HepG2 (cell line): Measurements from ENCODE around the gene MAP3K3. TPM values are rescaled to one million over a fixed set of nuclear protein-coding genes. Genes with fewer than 3 reads are reported as not detected.

Source experiments
- ATAC-seq: fragments of 200-7000 bp; cut with Tn5 transposase; 3 replicates; pipeline ENCODE4 v1.9.1; 2020; ENCODE audit warnings: mild to moderate bottlenecking, moderate library complexity
- BruUV-seq: library from RNA; stranded (reverse); fragments of 400-500 nt; replicated peaks from 2 replicates; lab custom pipeline; 2021; lab: Mats Ljungman, UMichigan
- CTCF ChIA-PET: fragments of 300-600 bp; formaldehyde crosslinking; extraction: SDS; loops from one replicate; lab custom pipeline; 2021; ENCODE audit warnings: low total read pairs, inconsistent platforms, low intra/inter-chr PET ratio; lab: Yijun Ruan, JAX
- POLR2A ChIA-PET: fragments of 350-600 bp; sonication (Branson Sonifier 250); formaldehyde crosslinking; loops from one replicate; lab custom pipeline; 2020; ENCODE audit warnings: antibody characterized with exemption, inconsistent platforms; lab: Yijun Ruan, JAX
- DNase-seq: peaks from one replicate; pipeline ENCODE4 v3.0.0-alpha.2; 2015; ENCODE audit warnings: low spot score
- FAIRE-seq: peaks from 3 replicates; lab custom pipeline; 2011; peaks lifted over from hg19 to GRCh38; lab: Jason Lieb, UNC
- H2AFZ ChIP-seq: one replicate; pipeline ENCODE4 v1.6.1; 2011; ENCODE audit warnings: low read length, inconsistent platforms
- H3K27ac ChIP-seq: fragments of 300-600 bp; 3 replicates; pipeline ENCODE4 v1.8.0; 2011; ENCODE audit warnings: mixed run types, mild to moderate bottlenecking, mixed read lengths, low read length, inconsistent platforms; ENCODE audit not compliant: insufficient read depth; ENCODE audit errors: extremely low read length
- H3K27me3 ChIP-seq, 2 experiments: fragments of 200-600 bp in 1 of 2; 2 replicates in 1 of 2; 3 replicates in 1 of 2; pipeline versions ENCODE4 v1.6.0 to v1.8.0; 2011; ENCODE audit warnings: low read length in 2 of 2, mild to moderate bottlenecking in 2 of 2, moderate library complexity in 2 of 2, inconsistent platforms in 1 of 2; ENCODE audit not compliant: insufficient read depth in 2 of 2, control insufficient read depth in 1 of 2
- H3K36me3 ChIP-seq, 2 experiments: fragments of 200-600 bp in 1 of 2; replicated peaks in 1 of 2; 2 replicates in 1 of 2; 3 replicates in 1 of 2; pipeline versions ENCODE4 v1.5.1 to v1.8.0; 2011; ENCODE audit warnings: low read length in 2 of 2, inconsistent platforms in 1 of 2; ENCODE audit not compliant: insufficient read depth in 2 of 2, control insufficient read depth in 1 of 2
- H3K4me1 ChIP-seq: 2 replicates; pipeline ENCODE4 v1.5.1; 2012; ENCODE audit warnings: low read length, inconsistent platforms; ENCODE audit not compliant: insufficient read depth
- H3K4me2 ChIP-seq: 2 replicates; pipeline ENCODE4 v1.6.0; 2011; ENCODE audit warnings: low read depth, low read length, inconsistent platforms
- H3K4me3 ChIP-seq, 3 experiments: fragments of 200-600 bp in 1 of 3; sonication (generic), shearing (Covaris generic) in 1 of 3; replicated peaks in 1 of 3; 2 replicates each; pipeline ENCODE4 v1.5.1; 2011 to 2016; ENCODE audit warnings: low read length in 3 of 3, inconsistent platforms in 2 of 3, low read depth in 2 of 3, mild to moderate bottlenecking in 2 of 3, control low read depth in 1 of 3, mixed read lengths in 1 of 3; ENCODE audit not compliant: insufficient read depth in 1 of 3
- H3K79me2 ChIP-seq: one replicate; pipeline ENCODE4 v1.6.1; 2011; ENCODE audit warnings: low read length, inconsistent platforms; ENCODE audit not compliant: insufficient read depth
- H3K9ac ChIP-seq: 2 replicates; pipeline ENCODE4 v1.6.0; 2011; ENCODE audit warnings: mild to moderate bottlenecking, low read depth, low read length, inconsistent platforms; ENCODE audit not compliant: insufficient read depth
- H3K9me3 ChIP-seq: 2 replicates; pipeline ENCODE4 v1.5.1; 2012; ENCODE audit warnings: mild to moderate bottlenecking, low read length
- H4K20me1 ChIP-seq: 2 replicates; pipeline ENCODE4 v1.6.0; 2011; ENCODE audit warnings: inconsistent platforms, mild to moderate bottlenecking, low read length, moderate library complexity; ENCODE audit not compliant: insufficient read depth
- ARNT2 ChIP-seq: sonication (generic); formaldehyde crosslinking; IDR thresholded peaks from 2 replicates; pipeline ENCODE4 v1.8.0; 2022; ENCODE audit warnings: mild to moderate bottlenecking, low read depth, missing genetic modification reagents, moderate library complexity
- KLF6 ChIP-seq: IDR thresholded peaks from 2 replicates; pipeline ENCODE4 v1.8.0; 2016; ENCODE audit warnings: missing biosample characterization, missing genetic modification reagents
- MED8 ChIP-seq: sonication (generic); formaldehyde crosslinking; IDR thresholded peaks from 2 replicates; pipeline ENCODE4 v1.8.1; 2023; ENCODE audit warnings: mild to moderate bottlenecking, missing genetic modification reagents; ENCODE audit not compliant: insufficient replicate concordance
- MTF2 ChIP-seq: sonication (generic); formaldehyde crosslinking; IDR thresholded peaks from 2 replicates; pipeline ENCODE4 v1.5.0; 2020; ENCODE audit warnings: missing genetic modification reagents, borderline replicate concordance
- MYC ChIP-seq: sonication (generic); formaldehyde crosslinking; IDR thresholded peaks from 2 replicates; pipeline ENCODE4 v1.9.0; 2021; ENCODE audit warnings: missing genetic modification reagents, borderline replicate concordance
- PLRG1 ChIP-seq: fragments of 450-650 bp; conservative IDR thresholded peaks from 2 replicates; pipeline ENCODE4 v1.6.1; 2016
- REPIN1 ChIP-seq: sonication (generic); formaldehyde crosslinking; IDR thresholded peaks from 2 replicates; pipeline ENCODE4 v1.8.0; 2022; ENCODE audit warnings: missing genetic modification reagents, low read depth, mild to moderate bottlenecking, borderline replicate concordance
- RORA ChIP-seq: sonication (generic); formaldehyde crosslinking; IDR thresholded peaks from 2 replicates; pipeline ENCODE4 v1.5.0; 2020; ENCODE audit warnings: mild to moderate bottlenecking, missing genetic modification reagents, moderate library complexity
- SOX13 ChIP-seq, 3 experiments: fragments of 450-650 bp in 1 of 3; sonication (generic) in 1 of 3; formaldehyde crosslinking in 1 of 3; IDR thresholded peaks in 2 of 3; conservative IDR thresholded peaks in 1 of 3; 2 replicates each; pipeline versions ENCODE4 v1.5.0 to v1.6.1; 2016 to 2020; ENCODE audit warnings: antibody characterized with exemption in 1 of 3, mild to moderate bottlenecking in 1 of 3, missing compliant biosample characterization in 1 of 3, missing genetic modification reagents in 1 of 3, moderate library complexity in 1 of 3
- TGIF2 ChIP-seq: IDR thresholded peaks from 2 replicates; pipeline ENCODE4 v1.6.1; 2016; ENCODE audit warnings: control low read depth, missing compliant biosample characterization
- YEATS2 ChIP-seq: sonication (generic); formaldehyde crosslinking; IDR thresholded peaks from 2 replicates; pipeline ENCODE4 v1.4.0; 2020; ENCODE audit warnings: missing genetic modification reagents, borderline replicate concordance
- ZBTB21 ChIP-seq: sonication (generic); formaldehyde crosslinking; IDR thresholded peaks from 2 replicates; pipeline ENCODE4 v1.4.0; 2020; ENCODE audit warnings: missing genetic modification reagents
- ZFP37 ChIP-seq: sonication (generic); formaldehyde crosslinking; IDR thresholded peaks from 2 replicates; pipeline ENCODE4 v1.4.0; 2020; ENCODE audit warnings: missing genetic modification reagents, borderline replicate concordance
- ZNF557 ChIP-seq: sonication (generic); formaldehyde crosslinking; IDR thresholded peaks from 2 replicates; pipeline ENCODE4 v1.4.0; 2020; ENCODE audit warnings: missing genetic modification reagents
- ZNF564 ChIP-seq: sonication (generic); formaldehyde crosslinking; IDR thresholded peaks from 2 replicates; pipeline ENCODE4 v1.8.1; 2023; ENCODE audit warnings: mild to moderate bottlenecking, missing genetic modification reagents
- ZNF891 ChIP-seq: sonication (generic); formaldehyde crosslinking; IDR thresholded peaks from 2 replicates; pipeline ENCODE4 v1.5.0; 2020; ENCODE audit warnings: mild to moderate bottlenecking, missing genetic modification reagents
- ZSCAN29 ChIP-seq: sonication (generic); formaldehyde crosslinking; conservative IDR thresholded peaks from 2 replicates; pipeline ENCODE4 v1.4.0; 2020; ENCODE audit warnings: mild to moderate bottlenecking, missing genetic modification reagents
- WGBS: methylation state at CpG from one replicate; pipeline ENCODE4 v1.1.6; 2017; ENCODE audit warnings: low lambda C conversion rate; 5-methylcytosine and 5-hydroxymethylcytosine counted together
- in situ Hi-C: cut with HindIII; loops from 2 replicates; pipeline ENCODE4 v1.10.0; 2017; ENCODE audit warnings: low pct_unique_long_range_greater_than_20kb; ENCODE audit not compliant: extremely low pct_ligation_motif_present
- intact Hi-C: fragments of 100-400 bp; cut with micrococcal nuclease; formaldehyde crosslinking; loops from one replicate; pipeline ENCODE4 v1.10.0; 2022; ENCODE audit not compliant: unreplicated experiment
- polyA plus RNA-seq, 8 experiments: library from polyadenylated mRNA; depleted of rRNA in 3 of 8; stranded (reverse) in 7 of 8; unstranded in 1 of 8; fragments of >200 nt; fragmentation: Illumina TruSeq in 4 of 8; extraction: Trizol in 4 of 8; gene quantifications; 2 replicates each; pipeline versions ENCODE4 v1.2.1 to v1.2.3, GENCODE V29; 2011 to 2016; ENCODE audit warnings: low read depth in 4 of 8, missing spikeins in 1 of 8, mixed read lengths in 1 of 8; ENCODE audit not compliant: insufficient read depth in 1 of 8
- total RNA-seq, 5 experiments: library from RNA; depleted of rRNA; stranded (reverse); fragments of >200 nt; fragmentation: Illumina TruSeq; extraction: Trizol; gene quantifications; 2 replicates each; pipeline ENCODE4 v1.2.3, GENCODE V29; 2016; ENCODE audit warnings: low read depth in 1 of 5
- TF ChIP-seq, protein P1 (sequence below): sonication (generic); formaldehyde crosslinking; IDR thresholded peaks from 2 replicates; pipeline ENCODE4 v1.5.1; 2020; ENCODE audit warnings: missing genetic modification reagents, mild to moderate bottlenecking, borderline replicate concordance
- TF ChIP-seq, protein P2 (sequence below): sonication (generic); formaldehyde crosslinking; IDR thresholded peaks from 2 replicates; pipeline ENCODE4 v1.4.0; 2020; ENCODE audit warnings: missing genetic modification reagents, mild to moderate bottlenecking, borderline replicate concordance

The MAP3K3 gene
- total and polyA plus RNA-seq, 2 of the 13 experiments (the other 11 are each of a cell fraction or from before 2014, with no cell fraction given): 17.7 to 21.8 TPM

DNA sequence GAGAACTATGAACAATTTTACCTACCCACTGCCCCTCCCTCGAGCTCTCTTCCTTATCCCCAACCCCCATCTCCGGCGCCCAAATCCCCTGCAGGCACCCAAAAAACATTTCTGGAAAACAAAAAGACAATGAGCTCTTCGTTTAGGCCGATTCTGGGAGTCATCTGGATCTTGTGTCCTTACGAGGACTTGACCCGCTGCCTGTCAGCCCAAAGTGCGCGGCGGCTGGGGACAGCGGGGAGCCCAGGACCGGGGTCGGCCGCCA, 118.9 kb downstream of the MAP3K3 start (continued):
- peak; percentile 37 for TF ChIP-seq MED8 (CRISPR knock-in tag)
- TF ChIP-seq ZBTB21 (CRISPR knock-in tag): peak; percentile 9; the same call in 1 of the 2 replicates

DNA sequence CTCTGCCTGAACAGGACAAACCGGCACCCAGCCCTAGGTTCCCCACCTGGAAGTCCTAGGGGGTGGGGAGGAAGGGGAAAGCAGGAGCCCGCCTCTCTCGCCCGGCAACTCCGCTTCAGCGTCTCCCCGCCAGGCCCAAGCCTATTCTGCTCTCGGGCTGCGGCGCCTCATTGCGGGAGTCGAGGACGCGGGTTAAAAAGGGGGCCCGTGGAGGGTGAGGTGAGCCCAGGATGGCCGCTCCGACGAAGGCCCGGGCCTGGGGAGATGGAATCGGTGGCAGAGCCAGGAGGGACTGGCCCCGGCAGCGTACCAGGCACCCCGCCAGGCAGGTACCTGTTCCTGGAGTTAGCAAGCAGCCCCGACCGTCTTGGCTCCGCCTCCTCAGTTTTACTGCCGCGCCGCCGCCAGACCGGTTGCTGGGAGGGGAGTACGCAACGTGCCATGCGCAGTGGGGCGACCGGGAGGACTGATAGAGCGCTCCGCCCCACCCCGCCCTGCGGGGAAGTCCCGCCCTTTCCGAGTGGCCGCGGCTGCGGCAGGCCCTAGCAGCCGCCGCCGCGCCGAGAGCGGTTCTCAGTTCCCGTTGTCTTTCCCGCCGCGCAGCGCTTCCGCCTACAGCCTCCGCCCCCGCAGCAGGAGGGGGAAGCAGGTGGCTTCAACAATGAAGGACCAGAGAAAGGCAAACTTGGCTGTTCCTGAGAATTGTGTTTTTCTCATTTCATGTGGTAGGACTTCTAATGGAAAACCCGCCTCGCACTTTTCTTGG, 119.4 kb downstream of the MAP3K3 start, which contains the start of gene STRADA:
TSS of gene STRADA (minus strand) at position 392 of the 766 bp plus-strand sequence. CDS start 13,430 bp downstream, outside the sequence.
- Histone ChIP-seq H3K9ac (peak within 1 kb of the TSS; percentile 93), H3K4me3 (peak within 1 kb of the TSS; percentile 75 to 99 (median 92)), H2AFZ (peak within 1 kb of the TSS; percentile 73), H3K9me3 (no peaks in the 10 kb centered on the region), H3K79me2 (peaks cover 12% of the 10 kb centered on the region), H4K20me1 (no peaks in the 10 kb centered on the region), H3K36me3 (peaks cover 1 to 10% of the 10 kb centered on the region in 2 experiments; a peak in 3 of 5 replicates), H3K27ac (peak within 1 kb of the TSS; percentile 84), H3K4me1 (peaks cover 14% of the 10 kb centered on the region), H3K4me2 (peak within 1 kb of the TSS; percentile 97), H3K27me3 (no peaks in the 10 kb centered on the region; a peak in 1 of 5 replicates)
- ChIA-PET POLR2A (interaction anchor here (0.7 to 4.8 kb wide), 8 partner anchors 9 to 120 kb away, joined by 3 to 77 read pairs (median 5); partner anchors contain the start of genes CCDC47, DDX42 and MAP3K3), CTCF (no interaction called here)
- ATAC-seq (peak; percentile 96), DNase-seq (peak; percentile 96), FAIRE-seq (peak; percentile 64)
- 0% methylated on average over 22 of the region's 61 CpGs for WGBS
- in situ Hi-C loops (no loop called here), intact Hi-C loops (loop anchor here (1.0 to 2.0 kb wide), 3 partner anchors 32 to 191 kb away; partner anchors contain the start of genes CCDC47, DCAF7, FTSJ3 and PSMC5)
- no TSS peak for BruUV-seq
- TF ChIP-seq KLF6 (CRISPR knock-in tag): no peak
- 0 out of 2 replicates have a peak, but pooled peaks have one; percentile 31 for TF ChIP-seq MTF2 (CRISPR knock-in tag)
- TF ChIP-seq, protein P1, sequence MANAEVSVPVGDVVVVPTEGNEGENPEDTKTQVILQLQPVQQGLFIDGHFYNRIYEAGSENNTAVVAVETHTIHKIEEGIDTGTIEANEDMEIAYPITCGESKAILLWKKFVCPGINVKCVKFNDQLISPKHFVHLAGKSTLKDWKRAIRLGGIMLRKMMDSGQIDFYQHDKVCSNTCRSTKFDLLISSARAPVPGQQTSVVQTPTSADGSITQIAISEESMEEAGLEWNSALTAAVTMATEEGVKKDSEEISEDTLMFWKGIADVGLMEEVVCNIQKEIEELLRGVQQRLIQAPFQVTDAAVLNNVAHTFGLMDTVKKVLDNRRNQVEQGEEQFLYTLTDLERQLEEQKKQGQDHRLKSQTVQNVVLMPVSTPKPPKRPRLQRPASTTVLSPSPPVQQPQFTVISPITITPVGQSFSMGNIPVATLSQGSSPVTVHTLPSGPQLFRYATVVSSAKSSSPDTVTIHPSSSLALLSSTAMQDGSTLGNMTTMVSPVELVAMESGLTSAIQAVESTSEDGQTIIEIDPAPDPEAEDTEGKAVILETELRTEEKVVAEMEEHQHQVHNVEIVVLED (CRISPR knock-in tag): peak; percentile 95
- TF ChIP-seq SOX13 (IDR thresholded peaks at IDR 0.05): no peak
- TF ChIP-seq SOX13 (CRISPR knock-in tag; conservative IDR thresholded peaks at IDR 0.05 in 1 of 2, IDR thresholded peaks at IDR 0.05 in 1 of 2): no peak
- peak; percentile 82 for TF ChIP-seq REPIN1 (CRISPR knock-in tag)
- no peak for TF ChIP-seq ZNF564 (CRISPR knock-in tag)
- TF ChIP-seq ARNT2 (CRISPR knock-in tag): peak; percentile 87; the same call in 1 of the 2 replicates
- TF ChIP-seq TGIF2 (CRISPR knock-in tag): no peak; the same call in 1 of the 2 replicates
- peak; percentile 88 for TF ChIP-seq MYC (CRISPR knock-in tag)
- TF ChIP-seq YEATS2: peak; percentile 83
- no peak for TF ChIP-seq ZNF557 (CRISPR knock-in tag)
- TF ChIP-seq PLRG1: no peak
- peak; percentile 98 for TF ChIP-seq ZNF891
- 0 out of 2 replicates have a peak, but pooled peaks have one; percentile 11 for TF ChIP-seq ZSCAN29 (CRISPR knock-in tag)
- TF ChIP-seq ZFP37: no peak
- TF ChIP-seq, protein P2, sequence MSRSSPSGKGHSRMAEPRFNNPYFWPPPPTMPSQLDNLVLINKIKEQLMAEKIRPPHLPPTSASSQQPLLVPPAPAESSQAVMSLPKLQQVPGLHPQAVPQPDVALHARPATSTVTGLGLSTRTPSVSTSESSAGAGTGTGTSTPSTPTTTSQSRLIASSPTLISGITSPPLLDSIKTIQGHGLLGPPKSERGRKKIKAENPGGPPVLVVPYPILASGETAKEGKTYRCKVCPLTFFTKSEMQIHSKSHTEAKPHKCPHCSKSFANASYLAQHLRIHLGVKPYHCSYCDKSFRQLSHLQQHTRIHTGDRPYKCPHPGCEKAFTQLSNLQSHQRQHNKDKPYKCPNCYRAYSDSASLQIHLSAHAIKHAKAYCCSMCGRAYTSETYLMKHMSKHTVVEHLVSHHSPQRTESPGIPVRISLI (CRISPR knock-in tag): peak; percentile 63; the same call in 1 of the 2 replicates
- no peak for TF ChIP-seq RORA (CRISPR knock-in tag)
